IMR-90 (cell line): ENCODE measurements around the gene ADCY2. TPM values are rescaled to one million over a fixed set of nuclear protein-coding genes. Genes with fewer than 3 reads are reported as not detected.

Experiments
- ATAC-seq: fragments of 200-7000 bp; cut with Tn5 transposase; 2 replicates; pipeline ENCODE4 v1.9.1; 2020; ENCODE audit warnings: low read depth, mild to moderate bottlenecking, moderate library complexity
- BruUV-seq: library from RNA; stranded (reverse); fragments of 400-500 nt; replicated peaks from 2 replicates; lab custom pipeline; 2021; lab: Mats Ljungman, UMichigan
- CTCF ChIA-PET: fragments of 300-600 bp; formaldehyde crosslinking; extraction: SDS; loops from one replicate; lab custom pipeline; 2021; ENCODE audit warnings: antibody characterized with exemption; lab: Yijun Ruan, JAX
- POLR2A ChIA-PET: fragments of 300-600 bp; sonication (Branson Sonifier 250); formaldehyde crosslinking; loops from one replicate; lab custom pipeline; 2022; ENCODE audit warnings: antibody characterized with exemption; ENCODE audit not compliant: unreplicated experiment; lab: Charles Lee
- DNase-seq: peaks from one replicate; pipeline ENCODE4 v3.0.0; 2013
- H2AFZ ChIP-seq: replicated peaks from 2 replicates; pipeline ENCODE3; 2013; ENCODE audit warnings: low read length, mild to moderate bottlenecking; ENCODE audit not compliant: poor library complexity
- H2AK5ac ChIP-seq: 2 replicates; pipeline ENCODE4 v1.6.1; 2013; ENCODE audit warnings: low read depth, low read length, inconsistent platforms
- H2AK9ac ChIP-seq: replicated peaks from 2 replicates; pipeline ENCODE3; 2013; ENCODE audit warnings: mild to moderate bottlenecking, low read depth, low read length, moderate library complexity; ENCODE audit not compliant: poor library complexity
- H2BK120ac ChIP-seq: 2 replicates; pipeline ENCODE4 v1.6.1; 2013; ENCODE audit warnings: low read depth, low read length, inconsistent platforms
- H2BK15ac ChIP-seq: 3 replicates; pipeline ENCODE4 v1.6.1; 2013; ENCODE audit warnings: low read depth, low read length, inconsistent platforms
- H2BK20ac ChIP-seq: 2 replicates; pipeline ENCODE4 v1.6.1; 2013; ENCODE audit warnings: low read depth, mild to moderate bottlenecking, inconsistent platforms, low read length, moderate library complexity
- H2BK5ac ChIP-seq: 2 replicates; pipeline ENCODE4 v1.6.1; 2013; ENCODE audit warnings: mild to moderate bottlenecking, low read depth, low read length, inconsistent platforms; ENCODE audit not compliant: poor library complexity, severe bottlenecking
- H3K14ac ChIP-seq: replicated peaks from 2 replicates; pipeline ENCODE4 v1.6.1; 2013; ENCODE audit warnings: low read depth, low read length, inconsistent platforms
- H3K18ac ChIP-seq: 2 replicates; pipeline ENCODE4 v1.6.1; 2013; ENCODE audit warnings: low read depth, low read length, control low read depth
- H3K23ac ChIP-seq: 2 replicates; pipeline ENCODE4 v1.6.1; 2013; ENCODE audit warnings: low read depth, low read length, inconsistent platforms
- H3K27ac ChIP-seq: 2 replicates; pipeline ENCODE4 v1.5.1; 2013; ENCODE audit warnings: mild to moderate bottlenecking, control low read depth, low read length; ENCODE audit not compliant: insufficient read depth
- H3K27me3 ChIP-seq: 2 replicates; pipeline ENCODE4 v1.6.1; 2013; ENCODE audit warnings: low read length; ENCODE audit not compliant: control insufficient read depth, insufficient read depth
- H3K36me3 ChIP-seq: 2 replicates; pipeline ENCODE4 v1.6.1; 2013; ENCODE audit warnings: low read length, mixed read lengths; ENCODE audit not compliant: control insufficient read depth, insufficient read depth
- H3K4ac ChIP-seq: 2 replicates; pipeline ENCODE4 v1.6.1; 2013; ENCODE audit warnings: low read depth, low read length, inconsistent platforms
- H3K4me1 ChIP-seq: 2 replicates; pipeline ENCODE4 v1.6.1; 2013; ENCODE audit warnings: low read length, mixed read lengths; ENCODE audit not compliant: control insufficient read depth, insufficient read depth
- H3K4me2 ChIP-seq: 2 replicates; pipeline ENCODE4 v1.6.1; 2013; ENCODE audit warnings: low read depth, mild to moderate bottlenecking, control low read depth, low read length, moderate library complexity
- H3K4me3 ChIP-seq: 2 replicates; pipeline ENCODE4 v1.5.1; 2013; ENCODE audit warnings: low read depth, mild to moderate bottlenecking, control low read depth, low read length, moderate library complexity; ENCODE audit not compliant: insufficient read depth
- H3K56ac ChIP-seq: 2 replicates; pipeline ENCODE4 v1.6.1; 2013; ENCODE audit warnings: low read length, inconsistent platforms; ENCODE audit not compliant: insufficient read depth; ENCODE audit errors: extremely low read depth
- H3K79me1 ChIP-seq, 2 experiments: 2 replicates each; pipeline ENCODE4 v1.6.1; 2013; ENCODE audit warnings: low read length in 2 of 2, inconsistent platforms in 1 of 2, low read depth in 1 of 2
- H3K9ac ChIP-seq: 2 replicates; pipeline ENCODE4 v1.6.1; 2013; ENCODE audit warnings: low read depth, low read length, control low read depth
- H3K9me1 ChIP-seq: 2 replicates; pipeline ENCODE4 v1.6.1; 2013; ENCODE audit warnings: low read length, inconsistent platforms; ENCODE audit not compliant: insufficient read depth
- H3K9me3 ChIP-seq: 2 replicates; pipeline ENCODE4 v1.6.1; 2013; ENCODE audit warnings: low read length; ENCODE audit not compliant: control insufficient read depth, insufficient read depth
- H4K20me1 ChIP-seq: 2 replicates; pipeline ENCODE4 v1.6.1; 2013; ENCODE audit warnings: low read length, inconsistent platforms; ENCODE audit not compliant: insufficient read depth
- H4K5ac ChIP-seq: 2 replicates; pipeline ENCODE4 v1.6.1; 2013; ENCODE audit warnings: mild to moderate bottlenecking, low read depth, low read length, control low read depth
- H4K8ac ChIP-seq, 2 experiments: 2 replicates each; pipeline ENCODE4 v1.6.1; 2013; ENCODE audit warnings: low read depth in 2 of 2, low read length in 2 of 2, control low read depth in 1 of 2, inconsistent platforms in 1 of 2
- H4K91ac ChIP-seq: 2 replicates; pipeline ENCODE4 v1.6.1; 2013; ENCODE audit warnings: low read depth, low read length, inconsistent platforms; ENCODE audit not compliant: insufficient read depth
- ELK1 ChIP-seq: fragments of 150-350 bp; IDR thresholded peaks from 2 replicates; pipeline ENCODE4 v1.6.1; 2016; ENCODE audit warnings: low read depth, mild to moderate bottlenecking, low read length, moderate library complexity, borderline replicate concordance
- FOS ChIP-seq: fragments of 150-350 bp; IDR thresholded peaks from 2 replicates; pipeline ENCODE4 v1.6.1; 2016; ENCODE audit warnings: low read depth, low read length
- WGBS, 2 experiments: methylation state at CpG; one replicate each; pipeline versions ENCODE4 v1.1.5 to v1.1.7; 2013; ENCODE audit warnings: missing lambda C conversion rate in 2 of 2; ENCODE audit not compliant: insufficient read length in 1 of 2; ENCODE audit errors: extremely low coverage in 2 of 2; 5-methylcytosine and 5-hydroxymethylcytosine counted together
- dilution Hi-C: fragments of 300-500 bp; cut with HindIII; formaldehyde crosslinking; loops from one replicate; pipeline ENCODE4 v1.14.3; 2018; ENCODE audit warnings: low sequenced_read_pairs; ENCODE audit not compliant: unreplicated experiment
- in situ Hi-C: fragments of 300-500 bp; cut with MboI; formaldehyde crosslinking; loops from 3 replicates; pipeline ENCODE4 v1.14.3; 2019; ENCODE audit warnings: low sequenced_read_pairs, inconsistent platforms, mixed read lengths
- intact Hi-C: fragments of 100-400 bp; cut with micrococcal nuclease; formaldehyde crosslinking; loops from 2 replicates; pipeline ENCODE4 v1.10.0; 2022
- polyA plus RNA-seq, 3 experiments: library from polyadenylated mRNA; depleted of rRNA; stranded (reverse); fragments of >200 nt; gene quantifications; 2 replicates each; pipeline ENCODE4 v1.2.3, GENCODE V29; 2012; ENCODE audit warnings: low replicate concordance in 1 of 3
- total RNA-seq: library from RNA; depleted of rRNA; stranded (reverse); fragments of >200 nt; gene quantifications from 2 replicates; pipeline ENCODE4 v1.2.3, GENCODE V29; 2012

ADCY2 gene
- total and polyA plus RNA-seq, 2 of the 4 experiments (the other 2 are of a cell fraction): not detected

GRCh38 chr5:7867260-7867659 is 471.3 kb downstream of the ADCY2 start:
- CTCF ChIA-PET: interaction anchor here (0.5 kb wide), 1 partner anchor 1099 kb away, joined by 4 read pairs; no protein-coding TSS in a partner anchor
- no TSS peak for BruUV-seq
- Histone ChIP-seq H4K20me1 (no peaks in the 10 kb centered on the region; the same call in 1 of the 2 replicates), H3K4ac (no peak overlapping the region), H2BK15ac (no peak overlapping the region), H3K4me1 (0 out of 2 replicates have a peak, but pooled peaks cover 2% of the 10 kb centered on the region), H4K91ac (no peak overlapping the region), H3K9me3 (no peaks in the 10 kb centered on the region), H4K5ac (no peak overlapping the region), H2BK5ac (no peak overlapping the region), H2BK20ac (no peak overlapping the region), H3K9ac (no peak overlapping the region), H3K4me2 (no peak overlapping the region), H3K27me3 (no peaks in the 10 kb centered on the region), H4K8ac (no peak overlapping the region), H3K56ac (no peak overlapping the region), H3K27ac (no peak overlapping the region), H3K79me1 (peaks cover 15 to 36% of the 10 kb centered on the region in 2 experiments), H3K36me3 (peaks cover 5% of the 10 kb centered on the region), H2AK9ac (no peak overlapping the region), H2BK120ac (no peak overlapping the region), H3K18ac (no peak overlapping the region), H2AK5ac (no peak overlapping the region), H3K4me3 (no peak overlapping the region), H2AFZ (no peak overlapping the region), H3K23ac (no peak overlapping the region), H3K9me1 (peaks cover 2% of the 10 kb centered on the region; the same call in 1 of the 2 replicates), H3K14ac (no peak overlapping the region)
- POLR2A ChIA-PET: no interaction called here
- in situ Hi-C loops (no loop called here), dilution Hi-C loops (no loop called here), intact Hi-C loops (no loop called here)
- DNase-seq (no peak), ATAC-seq (no peak)
- no CpG with 5 or more reads among the region's 3 CpGs for WGBS, 2 experiments
- TF ChIP-seq FOS (no peak), ELK1 (no peak)
